Measurements from ENCODE around the gene SP140L.
"Not testable (repeated sequence)": the region's sequence is repeated elsewhere in the genome, so short reads cannot be mapped to it uniquely, and the experiment has no call there.

DNA sequence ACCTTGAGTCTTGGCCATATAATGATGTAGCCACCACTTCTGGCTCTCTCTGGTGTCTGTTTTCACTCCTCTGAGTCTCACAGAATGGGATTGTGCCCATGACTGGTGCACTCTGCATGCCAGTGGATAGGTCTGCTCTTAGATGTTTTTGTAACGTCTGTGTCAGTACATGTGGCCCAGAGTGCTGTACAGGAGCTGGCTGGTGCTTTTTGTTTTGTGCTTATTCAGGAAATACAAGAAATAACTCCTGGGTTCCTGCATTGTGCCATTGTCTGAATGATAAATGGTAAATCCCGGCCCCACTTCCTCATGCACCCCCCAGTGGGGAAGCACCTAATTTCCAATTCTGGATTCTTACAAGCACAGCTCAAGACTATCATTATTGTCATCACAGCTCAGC, 82.3 kb downstream of the SP140L start:
- TF ChIP-seq, protein P1, sequence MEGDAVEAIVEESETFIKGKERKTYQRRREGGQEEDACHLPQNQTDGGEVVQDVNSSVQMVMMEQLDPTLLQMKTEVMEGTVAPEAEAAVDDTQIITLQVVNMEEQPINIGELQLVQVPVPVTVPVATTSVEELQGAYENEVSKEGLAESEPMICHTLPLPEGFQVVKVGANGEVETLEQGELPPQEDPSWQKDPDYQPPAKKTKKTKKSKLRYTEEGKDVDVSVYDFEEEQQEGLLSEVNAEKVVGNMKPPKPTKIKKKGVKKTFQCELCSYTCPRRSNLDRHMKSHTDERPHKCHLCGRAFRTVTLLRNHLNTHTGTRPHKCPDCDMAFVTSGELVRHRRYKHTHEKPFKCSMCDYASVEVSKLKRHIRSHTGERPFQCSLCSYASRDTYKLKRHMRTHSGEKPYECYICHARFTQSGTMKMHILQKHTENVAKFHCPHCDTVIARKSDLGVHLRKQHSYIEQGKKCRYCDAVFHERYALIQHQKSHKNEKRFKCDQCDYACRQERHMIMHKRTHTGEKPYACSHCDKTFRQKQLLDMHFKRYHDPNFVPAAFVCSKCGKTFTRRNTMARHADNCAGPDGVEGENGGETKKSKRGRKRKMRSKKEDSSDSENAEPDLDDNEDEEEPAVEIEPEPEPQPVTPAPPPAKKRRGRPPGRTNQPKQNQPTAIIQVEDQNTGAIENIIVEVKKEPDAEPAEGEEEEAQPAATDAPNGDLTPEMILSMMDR (IDR thresholded peaks at IDR 0.05; ENCODE audit: low read depth, low read length), result not testable (repeated sequence)
- not testable (repeated sequence) for TF ChIP-seq EZH2phosphoT487 (IDR thresholded peaks at IDR 0.05; ENCODE audit: low read depth)

Measured in OCI-LY3 (cell line).